Common myeloid progenitor, CD34-positive (primary cell): ENCODE measurements around the gene SLC12A5. TPM values are rescaled to one million over a fixed set of nuclear protein-coding genes. Genes with fewer than 3 reads are reported as not detected.
"Not testable (repeated sequence)": the region's sequence is repeated elsewhere in the genome, so short reads cannot be mapped to it uniquely, and the experiment has no call there.

Source experiments
- CTCF ChIA-PET: fragments of 350-600 bp; sonication (Branson Sonifier 250); formaldehyde crosslinking; loops from one replicate; lab custom pipeline; 2021; ENCODE audit warnings: antibody characterized with exemption; lab: Charles Lee
- POLR2A ChIA-PET: fragments of 350-600 bp; sonication (Branson Sonifier 250); formaldehyde crosslinking; loops from one replicate; lab custom pipeline; 2021; ENCODE audit warnings: antibody characterized with exemption; lab: Charles Lee
- DNase-seq, 3 donors: peaks; one replicate each; pipeline versions ENCODE4 v3.0.0 to v3.0.0-alpha.2; 2013
- H3K27ac ChIP-seq, 2 experiments: 1 replicate in 1 of 2; 2 replicates in 1 of 2; pipeline ENCODE4 v1.7.0; 2013; ENCODE audit warnings: inconsistent platforms in 2 of 2, low read length in 2 of 2, mild to moderate bottlenecking in 2 of 2, low read depth in 1 of 2, moderate library complexity in 1 of 2; ENCODE audit not compliant: severe bottlenecking in 2 of 2, insufficient read depth in 1 of 2, poor library complexity in 1 of 2
- H3K27me3 ChIP-seq, 5 experiments: replicated peaks in 2 of 5; 1 replicate in 3 of 5; 2 replicates in 2 of 5; pipeline versions ENCODE4 v1.6.1 to v1.7.0; 2013; ENCODE audit warnings: low read length in 4 of 5, mild to moderate bottlenecking in 2 of 5, moderate library complexity in 2 of 5, inconsistent platforms in 1 of 5; ENCODE audit not compliant: insufficient read depth in 5 of 5, control insufficient read depth in 4 of 5
- H3K36me3 ChIP-seq, 4 experiments: 1 replicate in 2 of 4; 2 replicates in 2 of 4; pipeline versions ENCODE4 v1.6.1 to v1.7.0; 2013; ENCODE audit warnings: low read length in 3 of 4, control low read depth in 1 of 4, mild to moderate bottlenecking in 1 of 4; ENCODE audit not compliant: control insufficient read depth in 4 of 4, insufficient read depth in 4 of 4
- H3K4me1 ChIP-seq, 4 experiments: 1 replicate in 3 of 4; 2 replicates in 1 of 4; pipeline versions ENCODE4 v1.6.1 to v1.7.1; 2013; ENCODE audit warnings: low read length in 3 of 4, mild to moderate bottlenecking in 3 of 4, control low read depth in 1 of 4, inconsistent platforms in 1 of 4, moderate library complexity in 1 of 4; ENCODE audit not compliant: control insufficient read depth in 4 of 4, insufficient read depth in 4 of 4; ENCODE audit errors: control extremely low read depth in 1 of 4
- H3K4me3 ChIP-seq, 7 experiments: 1 replicate in 4 of 7; 2 replicates in 3 of 7; pipeline versions ENCODE4 v1.5.1 to v1.7.0; 2013; ENCODE audit warnings: mild to moderate bottlenecking in 7 of 7, low read length in 6 of 7, moderate library complexity in 6 of 7, inconsistent platforms in 2 of 7, low read depth in 2 of 7, control low read depth in 1 of 7; ENCODE audit not compliant: insufficient read depth in 4 of 7, control insufficient read depth in 1 of 7; ENCODE audit errors: extremely low read depth in 1 of 7
- H3K9me3 ChIP-seq, 5 experiments: 1 replicate in 4 of 5; 2 replicates in 1 of 5; pipeline versions ENCODE4 v1.6.1 to v1.7.1; 2013; ENCODE audit warnings: low read length in 4 of 5, mild to moderate bottlenecking in 2 of 5, inconsistent platforms in 1 of 5, low read depth in 1 of 5, moderate library complexity in 1 of 5; ENCODE audit not compliant: control insufficient read depth in 4 of 5, insufficient read depth in 2 of 5; ENCODE audit errors: control extremely low read depth in 1 of 5
- WGBS: methylation state at CpG from one replicate; pipeline ENCODE4 v1.1.5; 2013; ENCODE audit not compliant: insufficient coverage; 5-methylcytosine and 5-hydroxymethylcytosine counted together
- polyA plus RNA-seq: library from polyadenylated mRNA; unstranded; fragments of 120-200 nt; gene quantifications from one replicate; pipeline ENCODE4 v1.2.1, GENCODE V29; 2013

Gene SLC12A5
- 5.2 TPM for polyA plus RNA-seq

- Histone ChIP-seq H3K4me3 (no peak within 1 kb of the TSS), H3K9me3 (no peaks in the 10 kb centered on the region), H3K36me3 (no peaks in the 10 kb centered on the region), H3K27me3 (peaks cover 7 to 95% (median 35%) of the 10 kb centered on the region in 5 experiments), H3K4me1 (peaks cover 0 to 7% (median 3%) of the 10 kb centered on the region in 4 experiments), H3K27ac (no peak within 1 kb of the TSS)
- no peak for DNase-seq
- CTCF ChIA-PET = interaction anchor here (0.7 to 1.6 kb wide), 3 partner anchors 14 to 29 kb away, joined by 3 to 5 read pairs (median 4); no protein-coding TSS in a partner anchor
- WGBS = 12% methylated on average over 28 of the region's 56 CpGs
- POLR2A ChIA-PET = no interaction called here
These were observed at the start of gene SLC12A5 for GRCh38 chr20:46028772-46029371. Gene SLC12A5 (plus strand): TSS chr20:46029215. CDS start chr20:46029345, 130 bp downstream.

- 100% methylated on average over 5 of the region's 6 CpGs for WGBS
These were observed 47.8 kb upstream of the SLC12A5 start for GRCh38 chr20:45981261-45981660.

GRCh38 chr20:45983279-45983743 is 45.7 kb upstream of the SLC12A5 start:
- Histone ChIP-seq H3K4me1 (peaks cover 0 to 4% (median 0%) of the 10 kb centered on the region in 4 experiments), H3K27me3 (peaks cover 0 to 11% (median 0%) of the 10 kb centered on the region in 5 experiments), H3K27ac (no peak overlapping the region), H3K4me3 (no peak overlapping the region), H3K36me3 (no peaks in the 10 kb centered on the region), H3K9me3 (no peaks in the 10 kb centered on the region)
- CTCF ChIA-PET = interaction anchor here (1.0 to 42.1 kb wide), 6 partner anchors 8 to 102 kb away, joined by 3 to 656 read pairs (median 8); partner anchors contain the start of genes MMP9 and ZNF335
- 92% methylated on average over 5 of the region's 7 CpGs for WGBS
- DNase-seq = no peak
- POLR2A ChIA-PET = no interaction called here

More at GRCh38 chr20:45981261-45981660, 47.8 kb upstream of the SLC12A5 start:
- ChIA-PET POLR2A (no interaction called here), CTCF (interaction anchor here (0.7 to 42.1 kb wide), 4 partner anchors 11 to 181 kb away, joined by 3 to 656 read pairs (median 4); partner anchors contain the start of gene MMP9)
- H3K4me1 ChIP-seq = peaks cover 0 to 4% (median 0%) of the 10 kb centered on the region in 4 experiments
- no peaks in the 10 kb centered on the region for H3K9me3 ChIP-seq
- no peaks in the 10 kb centered on the region for H3K36me3 ChIP-seq
- H3K4me3 ChIP-seq = no peak overlapping the region
- no peak for DNase-seq
- H3K27ac ChIP-seq = no peak overlapping the region
- H3K27me3 ChIP-seq = peaks cover 0 to 11% (median 0%) of the 10 kb centered on the region in 5 experiments

- Histone ChIP-seq H3K9me3 (no peaks in the 10 kb centered on the region), H3K27ac (no peak overlapping the region), H3K4me1 (peaks cover 0 to 4% (median 0%) of the 10 kb centered on the region in 4 experiments), H3K4me3 (no peak overlapping the region), H3K36me3 (no peaks in the 10 kb centered on the region), H3K27me3 (peaks cover 0 to 13% (median 6%) of the 10 kb centered on the region in 5 experiments)
- WGBS = 97% methylated on average over 5 of the region's 7 CpGs
- ChIA-PET CTCF (interaction anchor here (1.2 to 42.1 kb wide), 5 partner anchors 10 to 102 kb away, joined by 3 to 656 read pairs (median 19); partner anchors contain the start of gene MMP9), POLR2A (no interaction called here)
- no peak for DNase-seq
These were observed 43.4 kb upstream of the SLC12A5 start for GRCh38 chr20:45985573-45985972.

GRCh38 chr20:45987108-45987780 is 41.8 kb upstream of the SLC12A5 start:
- POLR2A ChIA-PET = interaction anchor here (0.7 kb wide), 2 partner anchors 26 to 101 kb away, joined by 3 to 4 read pairs; no protein-coding TSS in a partner anchor
- no peaks in the 10 kb centered on the region for H3K9me3 ChIP-seq
- CTCF ChIA-PET = interaction anchor here (0.7 to 42.1 kb wide), 14 partner anchors 12 to 362 kb away, joined by 3 to 656 read pairs (median 4); partner anchors contain the start of genes MMP9 and ZNF335
- H3K27me3 ChIP-seq = peaks cover 0 to 13% (median 6%) of the 10 kb centered on the region in 5 experiments
- no peak overlapping the region for H3K27ac ChIP-seq
- DNase-seq = peak; percentile 71 to 80 (median 77)
- no peaks in the 10 kb centered on the region for H3K36me3 ChIP-seq
- WGBS = 9% methylated on average over 14 of the region's 16 CpGs
- H3K4me1 ChIP-seq = peaks cover 0 to 4% (median 0%) of the 10 kb centered on the region in 4 experiments
- H3K4me3 ChIP-seq = no peak overlapping the region

GRCh38 chr20:45988830-45989229 is 40.2 kb upstream of the SLC12A5 start:
- WGBS = 86% methylated on average over 3 of the region's 6 CpGs
- POLR2A ChIA-PET, H3K36me3 ChIP-seq: not testable (repeated sequence)

More at GRCh38 chr20:45988830-45989229, 40.2 kb upstream of the SLC12A5 start:
- H3K27me3 ChIP-seq = peaks cover 0 to 17% (median 9%) of the 10 kb centered on the region in 5 experiments
- H3K9me3 ChIP-seq, H3K27ac ChIP-seq, H3K4me1 ChIP-seq, H3K4me3 ChIP-seq, DNase-seq: not testable (repeated sequence)
- CTCF ChIA-PET = interaction anchor here (0.9 to 42.1 kb wide), 5 partner anchors 13 to 39 kb away, joined by 3 to 656 read pairs (median 20); partner anchors contain the start of genes MMP9 and ZNF335
